T-helper 1 cell treated with Interleukin-12 subunit alpha and Interleukin-12 subunit beta and Interleukin-4 antibody, amounts not matched to agents 30 ng/mL and 1 ng/mL, for 36 hours (primary cell): Measurements from ENCODE around the gene GGN. TPM values are rescaled to one million over a fixed set of nuclear protein-coding genes. Genes with fewer than 3 reads are reported as not detected.
"Not testable (repeated sequence)": the region's sequence is repeated elsewhere in the genome, so short reads cannot be mapped to it uniquely, and the experiment has no call there.

Experiments used
- intact Hi-C: fragments of 100-400 bp; cut with micrococcal nuclease; formaldehyde crosslinking; loops from one replicate; pipeline ENCODE4 v1.15.1; 2024
- total RNA-seq: library from RNA; stranded (reverse); gene quantifications from 2 replicates; pipeline ENCODE4 v1.2.3, GENCODE V29; 2022

Gene GGN
- total RNA-seq, 1 donor from 2014 or later: 0.27 TPM

- intact Hi-C loops: not testable (repeated sequence)
Observed at GRCh38 chr19:38411898-38412297, 24.1 kb upstream of the GGN start.

DNA sequence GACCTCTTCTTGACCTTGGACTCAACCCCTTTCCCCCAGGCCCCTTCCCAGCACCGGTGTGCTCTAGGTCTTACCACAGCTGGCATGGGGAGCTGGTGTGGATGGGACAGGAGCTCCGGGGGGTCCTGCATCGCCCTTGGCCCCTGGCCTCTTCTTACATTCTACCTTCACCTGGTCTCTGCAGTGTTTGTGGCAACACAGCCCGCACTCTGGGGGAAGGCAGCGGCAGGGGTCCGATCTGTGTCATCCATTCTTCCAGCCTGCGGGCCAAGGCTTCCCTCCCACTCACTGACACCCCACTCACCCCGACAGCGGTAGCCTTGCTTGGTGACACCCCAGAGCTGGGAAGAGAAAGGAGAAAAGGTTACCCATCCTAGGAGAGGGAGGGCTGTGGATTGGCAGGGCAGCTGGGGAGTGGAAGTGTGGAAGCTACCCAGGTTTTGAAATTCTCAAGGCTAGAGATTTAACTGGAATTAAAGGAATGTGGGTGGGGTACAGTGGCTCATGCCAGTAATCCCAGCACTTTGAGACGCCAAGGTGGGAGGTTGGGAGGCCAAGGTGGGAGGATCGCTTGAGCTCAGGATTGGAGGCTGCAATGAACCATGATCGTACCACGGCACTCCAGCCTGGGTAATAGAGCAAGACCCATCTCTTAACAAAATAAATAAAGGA is 23.3 kb upstream of the GGN start:
- intact Hi-C loops: no loop called here

DNA sequence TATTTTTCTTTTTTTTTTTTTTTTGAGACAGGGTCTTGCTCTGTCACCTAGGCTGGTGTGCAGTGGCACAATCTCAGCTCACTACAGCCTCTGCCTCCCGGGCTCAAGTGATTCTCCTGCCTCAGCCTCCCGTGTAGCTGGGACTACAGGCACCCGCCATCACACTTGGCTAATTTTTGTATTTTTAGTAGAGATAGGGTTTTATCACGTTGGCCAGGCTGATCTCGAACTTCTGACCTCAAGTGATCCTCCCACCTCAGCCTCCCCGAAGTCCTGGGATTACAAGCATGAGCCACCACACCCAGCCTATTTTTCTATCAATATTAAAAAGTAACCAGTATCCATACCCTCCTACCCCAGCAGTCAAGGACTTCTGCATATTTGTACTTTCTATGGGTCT is 22.6 kb upstream of the GGN start:
- intact Hi-C loops: not testable (repeated sequence)

DNA sequence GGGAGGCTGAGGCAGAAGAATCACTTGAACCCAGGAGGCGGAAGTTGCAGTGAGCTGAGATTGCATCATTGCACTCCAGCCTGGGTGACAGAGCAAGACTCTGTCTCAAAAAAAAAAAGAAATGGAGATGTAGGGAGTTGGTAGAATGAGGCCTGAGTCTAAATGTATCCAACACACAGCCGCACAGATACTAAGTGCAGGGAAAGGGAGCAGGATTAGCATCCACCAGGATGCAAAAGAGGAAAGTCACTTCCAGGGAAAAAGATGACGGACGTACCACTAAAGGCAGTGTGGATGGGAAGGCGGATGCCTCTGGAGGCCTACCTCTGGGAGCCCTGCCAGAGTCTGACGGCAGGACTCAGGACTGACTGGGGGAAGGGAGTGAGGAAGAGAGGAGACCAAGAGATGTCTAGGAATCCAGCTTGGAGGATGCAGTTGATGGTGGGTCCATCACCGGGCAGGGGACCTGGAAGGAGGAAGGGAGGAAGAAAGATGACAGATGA is 21.8 kb upstream of the GGN start:
- intact Hi-C loops: no loop called here

- intact Hi-C loops: no loop called here
Observed at GRCh38 chr19:38405276-38405675, 17.4 kb upstream of the GGN start.

- intact Hi-C loops: loop anchor here (5.0 kb wide), 1 partner anchor 482 kb away; no protein-coding TSS in a partner anchor
Observed at GRCh38 chr19:38404858-38405257, 17.0 kb upstream of the GGN start.

DNA sequence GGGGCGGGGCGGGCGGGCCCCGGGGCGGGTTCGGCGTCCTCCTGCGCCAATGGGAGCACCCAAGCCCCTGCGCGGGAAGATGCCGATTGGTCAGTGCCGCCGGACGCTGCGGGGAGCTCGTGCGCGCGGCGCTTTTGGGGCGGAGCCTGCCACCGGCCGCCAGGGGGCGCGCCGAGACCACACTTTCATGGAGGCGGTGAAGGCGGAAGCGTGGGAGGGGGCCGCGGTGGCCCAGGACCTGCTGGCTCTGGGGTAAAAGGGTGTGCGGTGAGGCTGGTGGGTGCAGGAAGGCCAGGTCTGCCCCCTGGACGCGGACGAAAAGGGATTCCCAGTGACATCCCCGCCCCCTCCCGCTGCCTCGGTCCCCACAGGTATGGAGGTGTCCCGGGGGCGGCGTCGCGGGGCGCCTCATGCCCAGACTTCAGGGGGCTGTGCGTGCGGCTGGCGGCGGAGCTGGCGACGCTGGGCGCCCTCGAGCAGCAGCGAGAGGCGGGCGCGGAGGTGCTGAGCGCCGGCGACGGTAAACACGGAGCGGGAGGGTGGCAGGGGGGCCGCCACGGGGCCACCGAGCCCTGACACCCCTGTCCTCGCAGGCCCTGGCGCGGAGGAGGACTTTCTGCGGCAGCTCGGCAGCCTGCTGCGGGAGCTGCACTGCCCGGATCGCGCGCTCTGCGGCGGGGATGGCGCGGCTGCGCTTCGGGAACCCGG is 15.3 kb upstream of the GGN start, which contains the start of gene FAM98C:
Gene FAM98C, plus strand, starts transcription at position 127 of the 708 bp plus-strand sequence. Its CDS starts 61 bp downstream, at position 188.
- intact Hi-C loops: loop anchor here (1.0 to 5.0 kb wide), 16 partner anchors 9 to 549 kb away; partner anchors contain the start of genes CATSPERG, ECH1, EIF3K and GGN

GRCh38 chr19:38402623-38402966 is 14.8 kb upstream of the GGN start:
- intact Hi-C loops: loop anchor here (1.0 to 5.0 kb wide), 11 partner anchors 8 to 528 kb away; partner anchors contain the start of genes CATSPERG, GGN, MRPS12 and NFKBIB

- intact Hi-C loops: loop anchor here (5.0 kb wide), 1 partner anchor 486 kb away; no protein-coding TSS in a partner anchor
Observed at GRCh38 chr19:38401148-38401547, 13.3 kb upstream of the GGN start.

- intact Hi-C loops: loop anchor here (5.0 kb wide), 1 partner anchor 487 kb away; no protein-coding TSS in a partner anchor
Observed at GRCh38 chr19:38400361-38400760, 12.5 kb upstream of the GGN start.

- intact Hi-C loops: no loop called here
Observed at GRCh38 chr19:38399537-38399936, 11.7 kb upstream of the GGN start.

GRCh38 chr19:38399081-38399480 is 11.2 kb upstream of the GGN start:
- intact Hi-C loops: no loop called here

DNA sequence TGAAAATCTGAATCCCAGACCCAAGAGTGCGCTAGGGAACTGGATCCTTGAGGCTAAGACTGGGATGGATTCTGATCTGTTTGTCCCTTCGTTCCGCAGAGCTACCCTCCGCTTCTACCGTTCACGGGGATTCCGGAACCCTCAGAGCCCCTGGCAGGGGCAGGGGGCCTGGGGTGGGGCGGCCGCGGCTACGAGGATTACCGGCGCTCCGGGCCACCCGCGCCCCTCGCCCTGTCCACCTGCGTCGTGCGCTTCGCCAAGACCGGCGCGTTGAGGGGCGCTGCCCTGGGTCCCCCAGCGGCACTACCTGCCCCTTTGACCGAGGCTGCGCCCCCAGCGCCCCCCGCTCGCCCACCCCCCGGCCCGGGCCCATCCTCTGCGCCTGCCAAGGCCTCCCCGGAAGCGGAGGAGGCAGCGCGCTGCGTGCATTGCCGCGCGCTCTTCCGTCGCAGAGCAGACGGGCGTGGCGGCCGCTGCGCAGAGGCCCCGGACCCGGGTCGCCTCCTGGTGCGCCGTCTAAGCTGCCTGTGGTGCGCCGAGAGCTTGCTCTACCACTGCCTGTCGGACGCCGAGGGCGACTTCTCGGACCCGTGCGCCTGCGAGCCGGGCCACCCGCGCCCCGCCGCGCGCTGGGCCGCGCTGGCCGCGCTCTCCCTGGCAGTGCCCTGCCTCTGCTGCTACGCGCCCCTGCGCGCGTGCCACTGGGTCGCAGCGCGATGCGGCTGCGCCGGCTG is 7.7 kb upstream of the GGN start:
- intact Hi-C loops: loop anchor here (1.0 to 2.0 kb wide), 2 partner anchors 8 to 223 kb away; partner anchors contain the start of gene EIF3K

GRCh38 chr19:38394488-38394887 is 6.7 kb upstream of the GGN start:
- intact Hi-C loops: loop anchor here (1.0 to 2.0 kb wide), 2 partner anchors 8 to 224 kb away; partner anchors contain the start of gene EIF3K

GRCh38 chr19:38392707-38393308 is 5.0 kb upstream of the GGN start:
- intact Hi-C loops: no loop called here

GRCh38 chr19:38391911-38392464 is 4.2 kb upstream of the GGN start:
- intact Hi-C loops: no loop called here

DNA sequence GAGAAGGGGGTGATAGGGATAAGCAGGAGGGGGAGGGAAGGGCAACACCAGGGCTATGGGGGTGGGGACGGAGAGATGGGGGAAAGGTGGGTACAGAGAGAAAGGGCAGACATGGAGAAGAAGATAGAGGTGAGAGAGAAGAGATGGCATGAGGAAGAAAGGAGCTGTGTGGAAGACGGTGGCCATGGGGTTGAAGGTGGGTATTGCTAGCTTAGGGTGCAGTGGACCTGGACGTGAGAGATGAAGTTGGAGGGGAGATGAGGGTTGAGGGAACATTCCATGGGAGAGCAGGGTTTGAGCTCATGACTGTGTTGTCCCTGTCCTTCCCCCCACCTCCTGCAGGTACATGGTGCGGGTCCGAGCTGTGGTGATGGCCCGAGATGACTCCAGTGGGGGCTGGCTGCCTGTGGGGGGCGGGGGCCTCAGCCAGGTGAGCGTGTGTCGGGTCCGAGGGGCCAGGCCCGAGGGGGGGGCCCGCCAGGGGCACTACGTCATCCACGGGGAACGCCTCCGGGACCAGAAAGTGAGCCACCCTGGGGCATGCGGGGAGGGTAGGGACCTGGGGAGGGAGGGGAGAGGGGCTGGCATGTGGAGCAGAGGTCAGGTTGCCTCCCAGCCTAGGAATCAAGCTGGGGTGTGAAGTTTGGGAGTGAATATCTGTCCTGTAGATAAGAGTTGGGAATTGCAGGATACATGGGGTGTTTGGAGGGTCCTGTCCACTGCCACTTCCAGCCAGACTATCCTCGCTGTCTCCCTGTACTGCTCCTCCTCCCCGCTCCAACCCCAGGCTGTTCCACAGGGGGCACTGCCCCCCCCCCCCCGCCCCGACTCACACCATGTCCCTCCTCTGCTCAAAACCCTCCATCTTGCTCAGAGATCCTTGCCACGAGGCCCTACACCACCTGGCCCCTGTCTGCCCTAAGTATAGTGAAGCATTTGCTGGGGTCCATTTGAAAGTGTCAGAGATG is 2.4 kb upstream of the GGN start:
- intact Hi-C loops: loop anchor here (2.0 to 5.0 kb wide), 3 partner anchors 347 to 461 kb away; partner anchors contain the start of gene ECH1

- intact Hi-C loops: loop anchor here (2.0 to 5.0 kb wide), 3 partner anchors 348 to 461 kb away; partner anchors contain the start of gene ECH1
Observed at GRCh38 chr19:38389101-38389925, 1.5 kb upstream of the GGN start.
